Fibroblast of mammary gland (primary cell): ENCODE measurements around the gene KLHL40.
"Not testable (repeated sequence)": the region's sequence is repeated elsewhere in the genome, so short reads cannot be mapped to it uniquely, and the experiment has no call there.

Experiments
- DNase-seq: peaks from one replicate; pipeline ENCODE4 v3.0.0-alpha.2; 2010; ENCODE audit warnings: low read depth
- H3K4me3 ChIP-seq: 2 replicates; pipeline ENCODE4 v1.5.1; 2011; ENCODE audit warnings: low read depth, mild to moderate bottlenecking, low read length, moderate library complexity; ENCODE audit not compliant: control insufficient read depth
- CTCF ChIP-seq: conservative IDR thresholded peaks from 2 replicates; pipeline ENCODE4 v1.5.1; 2011; ENCODE audit warnings: low read depth, low read length, inconsistent platforms; ENCODE audit not compliant: control insufficient read depth, insufficient read depth

The KLHL40 gene

GRCh38 chr3:42713747-42714146 is 28.4 kb downstream of the KLHL40 start:
- no peak for DNase-seq
- no peak overlapping the region for H3K4me3 ChIP-seq
- TF ChIP-seq CTCF: no peak

GRCh38 chr3:42714171-42714852 is 29.0 kb downstream of the KLHL40 start:
- no peak overlapping the region for H3K4me3 ChIP-seq
- TF ChIP-seq CTCF: no peak
- DNase-seq: no peak

- no peak overlapping the region for H3K4me3 ChIP-seq
- no peak for DNase-seq
- TF ChIP-seq CTCF: no peak
These were observed 32.0 kb downstream of the KLHL40 start for GRCh38 chr3:42717306-42717705.

- H3K4me3 ChIP-seq: no peak overlapping the region
- TF ChIP-seq CTCF: no peak
- DNase-seq: no peak
These were observed 33.0 kb downstream of the KLHL40 start for GRCh38 chr3:42718338-42718737.

GRCh38 chr3:42719002-42719401 is 33.7 kb downstream of the KLHL40 start:
- no peak for TF ChIP-seq CTCF
- H3K4me3 ChIP-seq: no peak overlapping the region
- DNase-seq: no peak

- no peak for DNase-seq
- TF ChIP-seq CTCF: no peak
- no peak overlapping the region for H3K4me3 ChIP-seq
These were observed 34.8 kb downstream of the KLHL40 start for GRCh38 chr3:42720126-42720525.

- no peak for DNase-seq
- no peak overlapping the region for H3K4me3 ChIP-seq
- no peak for TF ChIP-seq CTCF
These were observed 36.4 kb downstream of the KLHL40 start for GRCh38 chr3:42721690-42722089.

GRCh38 chr3:42722442-42722841 is 37.1 kb downstream of the KLHL40 start:
- H3K4me3 ChIP-seq, DNase-seq: not testable (repeated sequence)
